Epithelial cell of proximal tubule (primary cell): ENCODE measurements around the gene GOLGA3. TPM values are rescaled to one million over a fixed set of nuclear protein-coding genes. Genes with fewer than 3 reads are reported as not detected.

Experiments used
- DNase-seq: peaks from one replicate; pipeline ENCODE4 v3.0.0-alpha.2; 2011; ENCODE audit warnings: low read depth
- H3K4me3 ChIP-seq: 2 replicates; pipeline ENCODE4 v1.5.1; 2011; ENCODE audit warnings: low read depth, mild to moderate bottlenecking, low read length
- total RNA-seq: library from RNA; depleted of rRNA; stranded (reverse); fragments of >200 nt; gene quantifications from 2 replicates; pipeline ENCODE4 v1.2.3, GENCODE V29; 2015
- TF ChIP-seq, protein P1 (sequence below): conservative IDR thresholded peaks from 2 replicates; pipeline ENCODE4 v1.5.1; 2012; ENCODE audit warnings: low read depth, mild to moderate bottlenecking, low read length

Gene GOLGA3
- total RNA-seq, 1 donor from 2014 or later, result 46.0 TPM

DNA sequence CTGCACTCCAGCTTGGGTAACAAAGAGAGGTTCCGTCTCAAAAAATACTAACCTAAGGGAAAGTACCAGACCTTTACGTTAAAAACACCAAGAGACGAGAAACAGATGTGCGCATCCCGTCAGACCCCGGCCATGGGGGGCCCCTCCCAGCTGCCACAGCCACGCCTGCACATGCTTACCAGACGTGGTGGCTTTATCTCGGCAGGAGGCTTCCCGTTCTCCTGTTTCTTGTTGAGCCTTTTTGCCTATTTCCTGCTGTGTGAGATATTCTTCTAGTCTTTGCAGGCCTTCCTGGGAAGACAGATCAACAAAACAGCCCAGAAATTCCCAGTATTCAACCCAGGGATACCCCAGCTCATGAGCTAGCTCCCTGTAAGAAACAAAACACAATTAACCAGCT lies 94.5 kb downstream of the GOLGA3 start:
- no peak overlapping the region for H3K4me3 ChIP-seq
- TF ChIP-seq, protein P1, sequence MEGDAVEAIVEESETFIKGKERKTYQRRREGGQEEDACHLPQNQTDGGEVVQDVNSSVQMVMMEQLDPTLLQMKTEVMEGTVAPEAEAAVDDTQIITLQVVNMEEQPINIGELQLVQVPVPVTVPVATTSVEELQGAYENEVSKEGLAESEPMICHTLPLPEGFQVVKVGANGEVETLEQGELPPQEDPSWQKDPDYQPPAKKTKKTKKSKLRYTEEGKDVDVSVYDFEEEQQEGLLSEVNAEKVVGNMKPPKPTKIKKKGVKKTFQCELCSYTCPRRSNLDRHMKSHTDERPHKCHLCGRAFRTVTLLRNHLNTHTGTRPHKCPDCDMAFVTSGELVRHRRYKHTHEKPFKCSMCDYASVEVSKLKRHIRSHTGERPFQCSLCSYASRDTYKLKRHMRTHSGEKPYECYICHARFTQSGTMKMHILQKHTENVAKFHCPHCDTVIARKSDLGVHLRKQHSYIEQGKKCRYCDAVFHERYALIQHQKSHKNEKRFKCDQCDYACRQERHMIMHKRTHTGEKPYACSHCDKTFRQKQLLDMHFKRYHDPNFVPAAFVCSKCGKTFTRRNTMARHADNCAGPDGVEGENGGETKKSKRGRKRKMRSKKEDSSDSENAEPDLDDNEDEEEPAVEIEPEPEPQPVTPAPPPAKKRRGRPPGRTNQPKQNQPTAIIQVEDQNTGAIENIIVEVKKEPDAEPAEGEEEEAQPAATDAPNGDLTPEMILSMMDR, result no peak
- no peak for DNase-seq

DNA sequence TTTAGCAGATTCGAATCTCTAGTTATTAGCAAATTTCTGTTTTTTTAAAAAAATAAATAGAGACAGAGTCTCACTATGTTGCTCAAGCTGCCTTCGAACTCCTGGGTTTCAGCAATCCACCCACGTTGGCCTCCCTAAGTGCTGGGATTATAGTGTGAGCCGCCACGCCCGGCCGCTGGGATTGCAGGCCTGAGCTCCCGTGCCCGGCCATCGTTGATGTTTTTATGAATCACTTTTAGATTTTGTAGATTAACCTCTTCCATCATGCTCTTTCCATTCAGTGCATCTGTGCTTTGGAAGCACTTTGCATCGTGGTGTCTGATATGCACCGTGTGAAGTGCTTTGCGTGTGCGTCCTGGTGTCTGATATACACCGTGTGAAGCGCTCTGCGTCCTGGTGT lies 97.1 kb downstream of the GOLGA3 start:
- H3K4me3 ChIP-seq, result no peak overlapping the region
- DNase-seq, result no peak
- TF ChIP-seq, protein P1, result no peak

DNA sequence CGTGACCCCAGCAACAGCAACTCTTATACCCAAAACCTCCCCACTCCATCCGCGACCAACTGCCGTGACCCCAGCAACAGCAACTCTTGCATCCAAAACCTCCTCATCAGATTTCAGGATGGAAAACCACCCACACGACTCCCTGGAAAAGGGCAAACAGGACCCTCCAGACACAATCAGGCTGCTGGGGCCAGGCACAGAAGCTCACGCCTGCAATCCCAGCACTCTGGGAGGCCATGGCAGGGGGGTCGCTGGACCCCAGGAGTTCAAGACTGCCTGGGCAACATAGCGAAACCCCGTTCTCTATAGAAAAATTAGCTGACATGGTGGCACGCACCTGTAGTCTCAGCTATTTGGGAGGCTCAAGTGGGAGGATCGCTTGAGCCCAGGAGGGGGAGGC lies 98.3 kb downstream of the GOLGA3 start:
- no peak for DNase-seq
- TF ChIP-seq, protein P1, result no peak
- no peak overlapping the region for H3K4me3 ChIP-seq

DNA sequence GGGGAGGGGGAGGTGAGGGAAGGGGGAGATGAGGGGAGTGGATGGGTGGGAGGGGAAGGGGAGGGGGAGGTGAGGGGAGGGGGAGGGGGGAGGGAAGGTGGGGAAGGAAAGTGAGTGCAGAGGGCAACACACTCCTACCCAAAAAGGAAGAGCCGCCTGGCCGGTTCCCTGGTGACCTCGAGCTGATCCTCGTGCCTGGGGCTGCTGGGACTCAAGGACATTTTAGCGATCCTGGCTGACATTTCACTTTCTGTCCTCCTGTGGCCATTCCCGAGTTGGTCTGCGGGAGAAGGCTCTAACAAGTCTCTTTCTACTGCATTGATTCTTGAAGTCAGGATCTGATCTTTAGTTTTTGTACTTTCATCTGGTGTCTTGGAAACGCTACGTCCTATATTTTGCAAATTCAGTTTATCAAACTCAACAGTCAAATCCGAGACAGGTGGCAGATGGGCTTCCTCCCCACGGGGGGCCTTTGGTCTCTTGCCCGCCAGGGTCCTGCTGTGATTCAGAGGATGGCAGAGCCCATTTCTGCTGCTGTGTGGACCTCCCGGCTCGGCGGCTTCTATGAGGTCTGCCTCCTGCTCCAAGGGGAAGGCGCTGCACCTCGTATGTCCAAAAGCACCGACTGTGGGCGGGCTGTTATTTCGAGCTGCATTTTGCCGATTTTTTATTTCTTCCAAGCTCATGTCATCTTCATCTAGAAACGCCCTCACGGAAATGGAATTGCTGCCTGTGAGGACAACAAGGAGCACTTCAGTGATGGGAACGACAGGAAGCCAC lies 98.9 kb downstream of the GOLGA3 start:
- no peak for DNase-seq
- H3K4me3 ChIP-seq, result no peak overlapping the region
- TF ChIP-seq, protein P1, result no peak

DNA sequence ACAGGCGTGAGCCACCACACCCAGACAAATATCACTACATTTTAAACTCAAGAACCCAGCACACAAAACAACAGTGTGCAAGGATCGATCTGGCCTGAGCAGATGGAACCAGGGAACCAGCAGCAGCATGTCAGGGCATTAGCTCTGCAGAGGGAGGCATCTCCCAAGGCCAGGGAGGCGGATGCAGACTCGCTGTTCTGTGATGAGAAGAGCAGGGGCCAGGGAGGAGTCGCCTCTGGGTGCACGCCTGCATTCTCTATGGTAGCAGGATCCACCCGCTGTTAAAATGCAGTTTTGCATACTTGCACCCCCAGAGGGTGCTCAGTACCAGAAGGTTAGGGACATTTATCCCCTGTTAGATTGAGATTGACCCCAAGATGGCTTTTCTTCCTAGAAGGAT lies 100.2 kb downstream of the GOLGA3 start:
- TF ChIP-seq, protein P1, result no peak
- DNase-seq, result no peak
- no peak overlapping the region for H3K4me3 ChIP-seq

DNA sequence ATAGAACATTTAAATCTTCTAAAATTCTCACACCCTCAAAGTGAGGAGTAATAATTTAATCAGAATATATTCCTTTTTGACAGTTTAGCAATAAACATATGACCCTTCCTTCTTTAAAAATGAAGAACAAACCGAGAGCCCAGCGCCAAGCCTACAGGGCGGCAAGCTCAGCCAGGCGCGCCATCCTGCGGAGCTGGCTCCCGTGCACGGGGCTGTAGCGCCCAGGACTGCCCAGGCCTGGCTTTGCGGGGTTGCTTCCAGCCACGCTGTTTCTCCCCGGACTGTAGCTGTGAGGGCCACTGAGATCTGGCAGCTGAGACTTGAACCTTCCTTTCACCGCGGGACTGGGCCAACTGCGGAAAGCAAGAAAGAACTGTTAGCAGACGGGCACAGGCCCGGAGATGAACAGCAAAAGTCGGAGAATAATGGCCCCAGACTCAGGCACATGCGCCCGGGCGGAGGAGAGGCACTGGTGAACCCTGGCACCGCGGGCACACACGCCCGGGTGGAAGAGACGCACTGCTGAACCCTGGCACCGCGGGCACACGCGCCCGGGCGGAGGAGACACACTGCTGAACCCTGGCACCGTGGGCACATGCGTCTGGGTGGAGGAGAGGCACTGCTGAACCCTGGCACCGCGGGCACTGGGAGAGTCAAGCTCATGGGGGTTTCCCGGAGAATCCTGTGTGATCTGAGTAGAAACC lies 101.4 kb downstream of the GOLGA3 start:
- TF ChIP-seq, protein P1, result no peak
- DNase-seq, result no peak
- no peak overlapping the region for H3K4me3 ChIP-seq
